HG03565 (cell line): ENCODE data around the gene ADIG.

Experiments
- ATAC-seq: cut with Tn5 transposase; IDR thresholded peaks from one replicate; pipeline ENCODE4 v1.9.1; 2021; ENCODE audit warnings: mild to moderate bottlenecking, moderate library complexity; ENCODE audit not compliant: unreplicated experiment

ADIG gene

DNA sequence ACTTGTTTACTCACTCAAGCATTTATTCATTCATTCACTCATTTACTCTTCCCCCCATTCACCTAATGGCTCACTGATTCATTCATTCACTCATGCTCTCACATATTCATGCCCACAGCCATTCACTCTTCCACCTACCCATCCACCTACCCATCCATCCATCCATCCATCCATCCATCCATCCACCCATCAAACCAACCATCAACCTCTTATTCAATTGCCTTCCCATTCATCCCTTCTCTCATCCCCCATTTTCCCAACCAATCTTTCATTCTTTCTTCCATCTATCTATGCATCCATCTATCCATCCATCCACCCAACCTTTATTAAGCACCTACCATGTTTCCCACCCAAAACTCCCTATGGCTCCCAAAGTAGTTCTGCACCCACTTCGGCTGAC is 19.1 kb downstream of the ADIG start:
- no peak for ATAC-seq

DNA sequence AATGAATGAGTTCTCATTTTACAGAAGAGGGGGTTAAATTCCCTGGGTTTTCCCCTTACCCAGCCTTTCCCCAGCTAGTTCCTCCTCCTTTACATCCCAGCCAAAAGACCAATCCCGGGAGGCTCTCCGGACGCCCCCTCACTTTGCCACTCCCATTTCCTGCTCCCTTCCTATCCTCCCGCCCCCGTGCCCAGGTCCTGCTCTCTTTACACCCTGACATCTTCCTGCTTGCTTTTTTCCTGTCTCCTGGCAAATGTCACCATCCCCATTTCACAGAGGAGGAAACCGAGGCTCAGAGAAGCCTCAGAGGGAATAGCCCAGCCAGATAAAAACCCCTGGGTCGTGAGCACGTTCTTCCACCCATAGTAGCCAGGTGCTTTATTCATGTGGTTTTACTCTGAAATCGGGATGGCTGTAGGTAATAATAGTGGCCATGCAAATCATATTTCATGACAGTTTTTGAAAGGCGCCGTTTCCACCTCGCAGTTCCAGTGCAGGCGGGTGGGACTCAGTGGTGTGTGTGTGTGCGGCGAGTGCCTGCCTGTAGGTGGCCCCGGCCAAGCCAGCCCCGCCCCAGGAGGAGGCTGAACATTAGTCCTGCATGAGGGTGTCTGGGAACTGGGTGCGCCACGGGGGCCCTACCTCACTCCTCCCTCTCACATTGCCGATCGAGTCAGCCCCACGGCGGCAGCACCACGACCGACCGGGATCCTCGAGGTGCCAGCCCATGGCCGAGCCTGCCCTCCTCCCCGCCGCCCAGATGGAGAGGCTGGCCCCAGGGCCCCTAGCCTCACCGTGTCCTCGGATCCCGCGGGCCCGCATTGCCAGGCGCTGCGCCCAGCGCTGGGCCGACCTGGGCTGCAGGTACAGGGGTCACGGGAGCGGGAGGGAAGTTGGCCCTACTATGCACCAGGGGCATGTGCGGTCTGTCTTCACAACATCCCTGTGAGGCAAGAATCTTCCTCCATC is 20.5 kb downstream of the ADIG start, which contains the start of gene ARHGAP40:
ARHGAP40 (plus strand) TSS at position 594 of the 969 bp plus-strand sequence.
- ATAC-seq = no peak

DNA sequence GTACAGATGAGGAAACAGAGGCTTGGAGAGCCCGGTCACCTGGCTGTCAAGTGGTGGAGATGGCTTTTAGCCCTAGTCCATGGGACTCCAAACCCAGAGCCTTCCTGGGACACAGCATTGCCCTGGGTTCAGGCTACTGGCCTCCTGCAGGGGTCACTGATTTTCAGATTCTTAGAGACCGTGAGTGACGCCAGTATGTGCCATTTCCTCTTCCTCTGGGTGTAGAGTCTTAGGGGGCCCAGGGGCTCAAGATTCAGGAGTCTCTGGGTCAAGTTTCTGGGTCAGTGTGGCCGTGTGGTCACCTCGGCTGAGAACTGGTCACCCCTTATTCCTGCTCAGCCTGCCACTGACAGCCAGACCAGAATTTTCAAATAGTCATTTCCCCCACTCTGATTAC is 21.2 kb downstream of the ADIG start:
- ATAC-seq = no peak

GRCh38 chr20:38603286-38603685 is 22.3 kb downstream of the ADIG start:
- ATAC-seq = no peak

DNA sequence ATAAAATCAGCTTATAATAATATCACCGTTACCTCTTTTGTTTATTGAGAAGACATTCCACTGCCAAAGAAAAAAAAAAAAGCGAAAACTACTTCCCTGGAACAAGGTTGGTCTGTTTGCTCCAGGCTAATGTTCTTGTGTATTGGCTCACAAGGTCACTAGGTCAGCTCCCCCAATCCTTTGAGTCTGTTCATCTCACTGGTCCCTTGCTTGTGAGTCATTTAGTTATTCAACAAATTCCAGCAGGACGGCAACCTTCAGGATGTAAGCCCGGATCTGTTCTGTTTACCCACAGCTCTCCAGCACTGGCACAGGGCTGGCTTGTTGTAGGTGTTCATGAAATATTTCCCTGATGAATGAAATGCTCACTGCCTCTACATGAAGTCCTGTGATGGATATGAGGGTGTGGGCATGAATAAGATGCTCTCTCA is 23.9 kb downstream of the ADIG start:
- no peak for ATAC-seq

GRCh38 chr20:38607351-38607750 is 26.4 kb downstream of the ADIG start:
- no peak for ATAC-seq

DNA sequence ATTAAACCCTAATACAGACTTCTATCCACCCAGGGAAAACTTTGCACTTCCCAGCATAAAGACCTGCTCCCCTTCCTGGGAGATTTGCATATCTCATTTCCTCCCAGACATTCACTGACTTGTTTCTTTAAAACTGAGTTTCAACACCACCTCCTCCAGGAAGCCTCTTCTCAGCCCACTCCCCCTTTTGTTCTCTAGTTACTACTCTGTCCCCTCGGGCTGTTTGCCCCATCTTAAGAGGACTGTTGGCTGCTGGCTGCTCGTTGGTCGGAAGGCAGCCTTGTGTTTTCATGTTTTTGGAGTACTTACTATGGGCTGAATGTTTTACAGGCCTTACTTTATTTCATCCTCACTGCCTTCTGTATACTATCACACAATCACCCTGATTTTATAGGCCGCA is 27.2 kb downstream of the ADIG start:
- ATAC-seq = no peak

DNA sequence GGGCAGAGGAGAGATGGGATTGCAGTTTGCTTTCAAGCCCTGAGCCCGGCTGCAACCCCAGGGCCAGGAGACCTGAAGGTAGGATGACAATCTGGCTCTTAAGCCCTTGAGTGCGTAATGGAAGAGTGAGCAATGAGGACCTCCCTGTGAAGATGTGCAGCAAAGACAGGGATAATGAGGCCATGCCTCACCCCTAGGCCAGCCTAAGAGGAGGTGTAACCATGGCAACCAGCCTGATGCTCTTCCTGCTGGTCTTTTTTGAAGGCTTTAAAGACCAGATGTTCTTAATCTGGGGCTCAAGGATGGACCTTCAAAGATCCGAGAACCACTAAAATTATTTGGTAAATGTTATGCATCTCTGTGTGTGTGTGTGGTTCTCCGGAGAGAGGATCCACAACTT is 28.8 kb downstream of the ADIG start:
- ATAC-seq = no peak

DNA sequence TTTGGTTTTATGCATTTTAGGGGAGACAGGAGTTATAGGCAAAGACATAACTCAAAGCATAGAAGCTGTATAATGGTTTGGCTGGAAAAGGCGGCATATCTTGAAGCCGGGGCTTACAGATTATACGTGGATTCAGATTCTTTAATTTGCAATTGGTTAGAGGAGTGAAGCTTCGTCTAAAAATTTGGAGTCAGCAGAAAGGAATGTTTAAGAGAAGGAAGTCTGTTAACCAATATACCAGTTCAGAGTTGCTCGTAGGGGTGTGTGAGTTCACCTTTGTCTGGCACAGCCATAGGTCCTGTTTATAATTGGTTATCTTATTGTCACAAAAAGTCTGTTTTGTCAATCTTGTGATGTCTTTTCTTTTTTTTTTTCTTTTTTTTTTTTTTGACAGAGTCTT is 29.5 kb downstream of the ADIG start:
- ATAC-seq = no peak

GRCh38 chr20:38612751-38613515 is 31.9 kb downstream of the ADIG start:
- no peak for ATAC-seq

GRCh38 chr20:38615283-38615682 is 34.3 kb downstream of the ADIG start:
- ATAC-seq = no peak

GRCh38 chr20:38616457-38616856 is 35.5 kb downstream of the ADIG start:
- ATAC-seq = no peak

GRCh38 chr20:38617011-38617829 is 36.2 kb downstream of the ADIG start:
- ATAC-seq = no peak

DNA sequence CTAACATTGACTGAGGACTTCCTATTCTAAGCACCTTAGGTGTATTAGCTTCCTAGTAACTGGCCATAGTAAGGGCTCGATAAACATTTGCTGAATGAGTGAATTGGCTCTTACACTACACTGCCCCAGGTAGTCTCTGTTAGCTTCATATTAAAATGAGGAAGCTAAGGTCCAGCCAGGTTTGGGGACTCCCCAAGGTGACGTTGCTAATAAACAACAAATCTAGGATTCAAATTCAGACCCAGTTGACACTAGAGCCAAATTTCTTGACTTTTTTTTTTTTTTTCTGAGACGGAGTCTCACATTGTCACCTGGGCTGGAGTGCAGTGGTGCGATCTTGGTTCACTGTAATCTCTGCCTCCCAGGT is 36.8 kb downstream of the ADIG start:
- no peak for ATAC-seq

DNA sequence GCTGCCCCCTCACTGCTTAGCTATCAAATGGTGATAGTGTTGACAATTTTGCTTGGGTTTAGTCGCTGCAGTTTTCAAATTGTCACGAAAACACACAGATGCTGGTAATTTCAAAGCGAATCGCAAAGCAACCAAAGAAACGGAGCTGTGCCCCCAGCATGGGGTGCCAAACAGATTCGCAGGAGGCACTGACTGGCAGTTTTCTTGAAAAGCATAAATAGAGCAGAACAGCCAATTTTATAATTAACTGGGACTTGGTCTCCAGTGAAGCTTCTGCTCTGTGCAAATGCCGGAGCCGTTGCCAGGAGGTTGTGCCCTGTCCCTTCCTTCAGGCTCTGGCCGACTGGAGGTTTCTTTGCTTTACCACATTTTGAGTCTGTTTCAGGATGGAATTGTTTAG is 39.4 kb downstream of the ADIG start:
- no peak for ATAC-seq

DNA sequence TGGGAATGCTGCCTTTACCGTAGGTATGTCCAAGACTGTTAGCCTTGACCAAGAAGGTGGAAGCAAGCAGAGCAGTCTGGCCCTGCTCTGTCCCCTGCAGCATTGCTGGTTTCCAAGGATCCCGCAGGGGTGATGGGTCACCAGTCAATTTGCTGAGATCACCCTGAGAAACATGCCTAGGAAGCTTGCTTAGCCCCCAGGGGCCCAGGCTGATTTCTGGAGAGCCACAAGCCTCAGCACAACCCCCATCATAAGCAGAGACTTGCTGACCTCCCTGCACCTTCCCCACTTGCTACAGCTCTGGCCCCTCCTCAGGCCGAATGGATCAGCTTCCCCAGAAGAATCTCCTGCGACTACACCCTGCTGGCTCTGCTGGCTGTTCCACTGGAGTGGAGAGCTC is 42.1 kb downstream of the ADIG start:
- no peak for ATAC-seq

- no peak for ATAC-seq
These were observed 43.1 kb downstream of the ADIG start for GRCh38 chr20:38624084-38624483.

GRCh38 chr20:38625896-38626295 is 44.9 kb downstream of the ADIG start:
- no peak for ATAC-seq

DNA sequence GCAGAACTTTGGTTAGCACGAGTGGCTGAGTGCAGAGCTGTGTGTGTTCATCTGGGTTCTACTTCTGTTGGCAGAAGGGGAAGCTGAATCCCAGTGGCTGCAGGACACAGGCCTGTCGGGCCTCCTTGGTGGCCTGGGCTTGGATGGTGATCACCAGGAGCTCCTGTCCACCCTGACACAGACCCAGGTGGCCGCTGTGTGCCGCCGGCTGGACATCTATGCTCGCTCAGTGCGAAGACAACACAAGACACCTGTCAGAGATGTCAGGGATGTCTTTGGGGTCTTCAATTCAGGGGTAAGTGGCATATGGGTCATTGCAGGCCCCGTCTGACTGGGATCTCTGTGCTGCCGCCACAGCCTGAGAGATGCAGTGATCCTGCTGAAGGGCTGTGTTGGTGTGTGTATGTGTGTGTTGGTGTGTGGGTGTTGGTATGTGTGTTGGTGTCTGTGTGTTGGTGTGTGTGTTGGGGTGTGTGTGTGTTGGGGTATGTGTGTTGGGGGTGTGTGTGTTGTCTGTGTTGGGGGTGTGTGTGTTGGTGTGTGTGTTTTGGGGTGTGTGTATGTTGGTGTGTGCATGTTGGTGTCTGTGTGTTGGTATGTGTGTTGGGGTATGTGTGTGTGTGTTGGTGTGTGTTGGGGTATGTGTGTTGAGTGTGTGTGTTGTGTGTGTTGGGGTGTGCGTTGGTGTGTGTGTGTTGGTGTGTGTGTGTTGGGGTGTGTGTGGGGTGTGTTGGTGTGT is 46.1 kb downstream of the ADIG start:
- no peak for ATAC-seq
